GM19239 (cell line): Measurements from ENCODE around the gene LMNTD1.

Experiments used
- DNase-seq: peaks from one replicate; pipeline ENCODE4 v3.0.0; 2011; ENCODE audit warnings: low spot score; ENCODE audit not compliant: insufficient read length
- FAIRE-seq: peaks from 2 replicates; lab custom pipeline; 2011; peaks lifted over from hg19 to GRCh38; lab: Jason Lieb, UNC

Gene LMNTD1

GRCh38 chr12:25556153-25556552, 3.1 kb upstream of the LMNTD1 start:
- no peak for DNase-seq
- no peak for FAIRE-seq

- no peak for DNase-seq
- FAIRE-seq = no peak
Observed at GRCh38 chr12:25552681-25553080, 402 bp downstream of the LMNTD1 start.

- no peak for FAIRE-seq
- DNase-seq = no peak
Observed at GRCh38 chr12:25550186-25550585, 2.9 kb downstream of the LMNTD1 start.

GRCh38 chr12:25549120-25549519, 4.0 kb downstream of the LMNTD1 start:
- no peak for FAIRE-seq
- DNase-seq = no peak

GRCh38 chr12:25546318-25546717, 6.8 kb downstream of the LMNTD1 start:
- DNase-seq = no peak
- FAIRE-seq = no peak

- DNase-seq (no peak), FAIRE-seq (no peak)
Observed at GRCh38 chr12:25533150-25533549, 19.9 kb downstream of the LMNTD1 start.

GRCh38 chr12:25531502-25532052, 21.5 kb downstream of the LMNTD1 start:
- no peak for DNase-seq
- FAIRE-seq = no peak

- DNase-seq (no peak), FAIRE-seq (no peak)
Observed at GRCh38 chr12:25529738-25530137, 23.3 kb downstream of the LMNTD1 start.

- no peak for FAIRE-seq
- no peak for DNase-seq
Observed at GRCh38 chr12:25526778-25527177, 26.3 kb downstream of the LMNTD1 start.

GRCh38 chr12:25524366-25524765, 28.7 kb downstream of the LMNTD1 start:
- no peak for FAIRE-seq
- no peak for DNase-seq

- FAIRE-seq (peak; percentile 26), DNase-seq (no peak)
Observed at GRCh38 chr12:25521625-25522256, 31.3 kb downstream of the LMNTD1 start.

GRCh38 chr12:25518512-25518911, 34.6 kb downstream of the LMNTD1 start:
- DNase-seq = peak; percentile 21
- peak; percentile 83 for FAIRE-seq

- FAIRE-seq = no peak
- DNase-seq = no peak
Observed at GRCh38 chr12:25504744-25505143, 48.3 kb downstream of the LMNTD1 start.

- no peak for FAIRE-seq
- no peak for DNase-seq
Observed at GRCh38 chr12:25503666-25504065, 49.4 kb downstream of the LMNTD1 start.

GRCh38 chr12:25502596-25502995, 50.5 kb downstream of the LMNTD1 start:
- FAIRE-seq (no peak), DNase-seq (no peak)

GRCh38 chr12:25502118-25502517, 51.0 kb downstream of the LMNTD1 start:
- no peak for FAIRE-seq

GRCh38 chr12:25501549-25501948, 51.5 kb downstream of the LMNTD1 start:
- DNase-seq (no peak), FAIRE-seq (no peak)

More at GRCh38 chr12:25502118-25502517, 51.0 kb downstream of the LMNTD1 start:
- DNase-seq = no peak

- no peak for FAIRE-seq
- no peak for DNase-seq
Observed at GRCh38 chr12:25500651-25501050, 52.4 kb downstream of the LMNTD1 start.

- no peak for FAIRE-seq
- DNase-seq = no peak
Observed at GRCh38 chr12:25497021-25497420, 56.1 kb downstream of the LMNTD1 start.

GRCh38 chr12:25496098-25496587, 56.9 kb downstream of the LMNTD1 start:
- FAIRE-seq (peak; percentile 28), DNase-seq (no peak)

GRCh38 chr12:25495331-25496097, 57.6 kb downstream of the LMNTD1 start:
- FAIRE-seq = no peak

More at GRCh38 chr12:25495331-25496097, 57.6 kb downstream of the LMNTD1 start:
- DNase-seq = no peak
